Measurements from ENCODE around the gene UST.
A peak's percentile ranks its signal among the peaks of the same experiment; 100 is the strongest.
"Not testable (repeated sequence)": the region's sequence is repeated elsewhere in the genome, so short reads cannot be mapped to it uniquely, and the experiment has no call there.

Gene UST

DNA sequence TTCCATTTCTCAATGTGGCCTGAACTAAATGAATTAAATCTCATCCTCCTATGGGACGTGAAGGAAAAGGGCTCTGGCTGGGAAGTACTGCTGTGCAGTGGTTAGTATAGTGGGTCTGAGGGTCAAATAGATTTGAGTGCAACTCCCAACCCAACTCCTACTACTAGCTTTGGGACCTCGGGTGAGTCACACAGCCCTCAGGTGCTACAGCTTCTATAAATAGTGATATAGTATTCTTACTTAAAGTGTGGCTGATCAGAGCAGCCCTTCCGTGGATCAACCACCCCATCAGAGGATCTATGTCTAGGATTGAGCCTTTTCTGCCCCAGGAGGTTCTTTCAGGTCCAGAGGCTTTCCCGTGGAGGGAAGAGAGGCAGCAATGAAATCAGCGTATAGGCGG is 904 bp upstream of the UST start:
- Histone ChIP-seq H3K4me3 (peak overlapping the region; percentile 71 to 96 (median 85)), H3K9me3 (replicated peaks in 1 of 11) (no peaks in the 10 kb centered on the region), H3K27me3 (peaks cover 0 to 24% (median 18%) of the 10 kb centered on the region in 11 experiments; a peak in 11 of 22 replicates), H4K20me1 (peaks cover 15 to 32% (median 26%) of the 10 kb centered on the region in 11 experiments; a peak in 20 of 22 replicates), H3K9ac (peak overlapping the region; percentile 70 to 95 (median 87)), H3K27ac (peak overlapping the region; percentile 62 to 94 (median 84); a peak in 20 of 22 replicates), H3K36me3 (peaks cover 0 to 5% (median 0%) of the 10 kb centered on the region in 11 experiments; a peak in 1 of 22 replicates), H3K4me1 (peaks cover 23 to 36% (median 28%) of the 10 kb centered on the region in 10 experiments), H3K4me2 (peak overlapping the region; percentile 94 to 100 (median 98))
- no peak for TF ChIP-seq Cebpa-rat (IDR thresholded peaks at IDR 0.05)

DNA sequence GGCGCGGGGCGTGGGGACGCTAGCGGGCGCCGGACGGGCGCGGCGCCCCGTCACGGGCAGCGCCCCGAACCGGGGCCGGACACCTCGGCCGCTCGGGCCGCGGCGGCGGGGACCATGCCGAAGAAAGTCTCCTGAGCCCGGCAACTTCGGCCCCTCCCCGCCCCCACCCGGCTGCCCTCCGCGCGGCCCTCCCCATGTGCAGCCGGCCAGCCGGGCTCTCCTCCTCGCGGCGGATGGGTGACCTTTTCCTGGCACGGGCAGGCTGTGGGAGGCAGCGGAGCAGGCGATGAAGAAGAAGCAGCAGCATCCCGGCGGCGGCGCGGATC is 278 bp downstream of the UST start:
- TF ChIP-seq Cebpa-rat (IDR thresholded peaks at IDR 0.05): no peak
- Histone ChIP-seq H4K20me1 (peaks cover 15 to 40% (median 28%) of the 10 kb centered on the region in 11 experiments; a peak in 20 of 22 replicates), H3K27ac (peak overlapping the region; percentile 62 to 94 (median 84)), H3K27me3 (peaks cover 0 to 24% (median 18%) of the 10 kb centered on the region in 11 experiments; a peak in 11 of 22 replicates), H3K36me3 (peaks cover 0 to 6% (median 0%) of the 10 kb centered on the region in 11 experiments; a peak in 1 of 22 replicates), H3K4me2 (peak overlapping the region; percentile 94 to 100 (median 98)), H3K9ac (peak overlapping the region; percentile 70 to 95 (median 87)), H3K4me1 (peaks cover 23 to 45% (median 28%) of the 10 kb centered on the region in 10 experiments), H3K9me3 (replicated peaks in 1 of 11) (no peaks in the 10 kb centered on the region), H3K4me3 (peak overlapping the region; percentile 71 to 96 (median 85))

DNA sequence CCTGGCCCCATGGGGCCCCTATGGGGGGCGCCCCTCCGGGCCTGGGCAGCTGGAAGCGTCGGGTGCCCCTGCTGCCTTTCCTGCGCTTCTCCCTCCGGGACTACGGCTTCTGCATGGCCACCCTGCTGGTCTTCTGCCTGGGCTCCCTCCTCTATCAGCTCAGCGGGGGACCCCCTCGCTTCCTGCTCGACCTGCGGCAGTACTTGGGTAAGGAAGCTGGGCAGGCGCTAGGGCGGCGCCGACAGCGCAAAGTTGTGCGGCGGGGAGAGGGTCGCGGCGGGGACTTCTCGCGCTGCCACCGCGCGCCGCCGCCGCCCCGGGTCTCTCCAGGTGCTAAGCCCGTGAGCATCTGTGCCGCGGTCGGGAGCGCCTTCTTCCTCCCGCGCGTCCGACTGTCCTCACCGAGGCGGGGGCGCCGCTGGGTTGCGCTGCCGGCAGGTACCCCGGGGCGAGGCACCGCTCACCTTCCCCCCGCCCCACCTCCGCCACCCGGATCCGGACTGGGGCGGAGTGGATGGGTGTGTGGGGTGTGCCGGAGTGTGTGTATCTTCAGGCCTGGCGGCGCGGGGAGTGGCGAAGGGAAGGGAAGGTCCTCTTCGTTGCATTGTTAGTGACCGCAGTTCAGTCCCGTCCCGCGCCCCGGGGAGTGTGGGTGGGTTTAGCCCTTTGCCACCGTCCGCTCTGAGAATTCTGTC is 788 bp downstream of the UST start:
- Histone ChIP-seq H3K4me2 (peak overlapping the region; percentile 94 to 100 (median 98)), H3K4me3 (peak overlapping the region; percentile 71 to 96 (median 85)), H3K36me3 (peaks cover 0 to 6% (median 0%) of the 10 kb centered on the region in 11 experiments; a peak in 1 of 22 replicates), H4K20me1 (peaks cover 15 to 45% (median 28%) of the 10 kb centered on the region in 11 experiments; a peak in 20 of 22 replicates), H3K9ac (peak overlapping the region; percentile 70 to 95 (median 87)), H3K9me3 (replicated peaks in 1 of 11) (no peaks in the 10 kb centered on the region), H3K27me3 (peaks cover 0 to 24% (median 18%) of the 10 kb centered on the region in 11 experiments; a peak in 11 of 22 replicates), H3K27ac (peak overlapping the region; percentile 62 to 94 (median 84)), H3K4me1 (peaks cover 23 to 45% (median 28%) of the 10 kb centered on the region in 10 experiments)
- no peak for TF ChIP-seq Cebpa-rat (IDR thresholded peaks at IDR 0.05)

DNA sequence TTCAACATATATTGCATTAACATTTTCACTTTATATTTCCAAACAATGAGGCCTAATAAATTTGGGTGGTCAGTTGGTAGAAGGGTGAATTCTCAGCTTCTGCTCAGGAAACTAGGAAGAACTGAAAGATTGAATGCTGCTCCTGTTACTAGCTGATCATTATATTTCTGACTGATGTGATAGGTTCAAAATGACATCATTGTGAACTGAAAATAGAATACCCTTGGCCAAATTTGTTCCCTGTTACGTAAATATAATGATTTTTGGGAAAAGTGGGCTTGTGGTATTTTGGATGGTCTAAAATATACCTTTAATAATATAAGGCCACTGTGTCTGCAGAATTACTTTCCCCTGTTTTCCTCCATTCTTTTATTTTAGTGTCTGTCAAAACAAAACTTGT is 2.8 kb downstream of the UST start:
- Histone ChIP-seq H3K4me3 (peak overlapping the region in 1 of 10 experiments; percentile 96; a peak in 2 of 20 replicates), H3K27ac (no peak overlapping the region), H4K20me1 (peaks cover 15 to 47% (median 28%) of the 10 kb centered on the region in 11 experiments; a peak in 20 of 22 replicates), H3K9me3 (replicated peaks in 1 of 11) (peaks cover 0 to 13% (median 5%) of the 10 kb centered on the region in 11 experiments; a peak in 8 of 22 replicates), H3K4me1 (peaks cover 23 to 45% (median 28%) of the 10 kb centered on the region in 10 experiments), H3K4me2 (peak overlapping the region; percentile 94 to 100 (median 98); a peak in 19 of 22 replicates), H3K27me3 (peaks cover 0 to 24% (median 18%) of the 10 kb centered on the region in 11 experiments; a peak in 11 of 22 replicates), H3K9ac (peak overlapping the region in 1 of 11 experiments; percentile 14; a peak in 1 of 22 replicates), H3K36me3 (peaks cover 0 to 6% (median 0%) of the 10 kb centered on the region in 11 experiments; a peak in 1 of 22 replicates)
- no peak for TF ChIP-seq Cebpa-rat (IDR thresholded peaks at IDR 0.05)

DNA sequence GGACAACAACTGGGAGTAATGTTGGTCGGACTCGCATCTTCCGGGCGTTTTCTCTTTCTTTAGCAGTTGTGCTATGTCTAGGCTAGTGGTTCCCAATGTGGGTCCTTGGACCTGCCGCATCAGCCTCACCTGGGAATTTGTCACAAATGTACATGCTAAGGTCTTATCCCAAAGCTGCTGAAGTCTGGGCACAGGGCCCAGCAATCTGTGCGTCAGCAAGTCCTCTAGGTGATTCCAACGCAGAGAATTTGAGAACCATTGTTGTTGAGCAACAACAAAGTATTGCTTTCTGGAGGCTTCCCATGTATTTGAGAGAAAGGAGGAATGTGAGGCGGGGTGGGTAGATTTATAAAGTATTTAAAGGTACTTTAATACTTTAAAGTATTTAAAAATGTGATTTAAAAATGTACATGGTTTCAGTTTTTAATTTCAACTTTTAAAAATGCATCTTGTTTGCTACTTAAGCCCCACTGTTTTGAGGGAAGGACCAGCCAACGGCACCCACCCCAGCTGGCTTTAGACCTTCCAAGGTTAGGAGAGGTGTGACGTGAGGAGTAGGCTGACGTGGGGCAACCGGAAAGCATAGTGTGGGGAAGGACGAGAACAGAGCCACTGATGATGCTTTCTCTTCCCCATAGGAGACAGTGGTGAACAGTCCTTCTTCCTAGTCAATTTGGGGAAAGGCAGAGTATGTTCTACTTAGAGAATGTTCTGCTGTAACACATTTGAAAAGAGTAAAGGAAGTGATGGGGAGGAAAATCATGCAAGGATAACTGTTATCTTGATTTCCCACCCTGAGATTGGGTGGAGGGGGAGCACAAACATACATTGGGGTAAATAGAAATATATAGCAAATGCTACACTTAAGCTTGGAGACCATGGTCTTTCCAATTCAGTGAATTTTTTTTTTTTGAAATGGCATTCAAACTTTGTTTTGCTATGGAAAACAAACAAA is 4.3 kb downstream of the UST start:
- peaks cover 0 to 6% (median 0%) of the 10 kb centered on the region in 11 experiments; a peak in 1 of 22 replicates for H3K36me3 ChIP-seq
- no peak overlapping the region for H3K27ac ChIP-seq
- H3K9me3 ChIP-seq (replicated peaks in 1 of 11): peaks cover 0 to 13% (median 5%) of the 10 kb centered on the region in 11 experiments; a peak in 11 of 22 replicates
- peaks cover 15 to 47% (median 28%) of the 10 kb centered on the region in 11 experiments; a peak in 20 of 22 replicates for H4K20me1 ChIP-seq
- H3K4me1 ChIP-seq: peaks cover 16 to 41% (median 22%) of the 10 kb centered on the region in 10 experiments
- no peak for TF ChIP-seq Cebpa-rat (IDR thresholded peaks at IDR 0.05)
- H3K9ac ChIP-seq: no peak overlapping the region
- H3K4me2 ChIP-seq: peak overlapping the region in 2 of 11 experiments; percentile 94 to 96; a peak in 4 of 22 replicates
- peaks cover 0 to 24% (median 18%) of the 10 kb centered on the region in 11 experiments; a peak in 11 of 22 replicates for H3K27me3 ChIP-seq
- H3K4me3 ChIP-seq: no peak overlapping the region

DNA sequence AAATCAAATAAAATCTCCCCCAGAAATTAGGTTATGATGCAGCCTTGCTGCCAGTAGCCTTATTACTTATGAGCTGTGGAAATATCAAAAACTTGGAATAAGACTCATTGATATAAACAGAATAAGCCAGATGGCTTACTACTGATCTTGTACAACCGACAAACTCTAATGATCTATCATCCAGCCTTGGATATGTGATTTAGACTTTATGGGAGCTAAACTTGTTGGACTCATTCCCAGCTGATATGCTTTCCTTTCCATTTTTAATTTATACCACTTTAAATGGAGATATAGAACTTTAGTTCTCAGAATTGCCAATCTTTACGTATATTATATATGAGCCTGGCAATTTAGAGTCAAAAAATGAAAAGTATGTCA is 5.0 kb downstream of the UST start:
- Histone ChIP-seq H3K9ac (no peak overlapping the region), H3K4me2 (peak overlapping the region in 2 of 11 experiments; percentile 9 to 23; a peak in 1 of 22 replicates), H3K27ac (no peak overlapping the region), H3K4me1 (peaks cover 16 to 47% (median 22%) of the 10 kb centered on the region in 10 experiments), H3K36me3 (peaks cover 0 to 6% (median 0%) of the 10 kb centered on the region in 11 experiments; a peak in 1 of 22 replicates), H3K4me3 (no peak overlapping the region), H4K20me1 (peaks cover 15 to 47% (median 28%) of the 10 kb centered on the region in 11 experiments; a peak in 20 of 22 replicates), H3K9me3 (replicated peaks in 1 of 11) (peaks cover 0 to 19% (median 8%) of the 10 kb centered on the region in 11 experiments; a peak in 11 of 22 replicates), H3K27me3 (peaks cover 0 to 24% (median 18%) of the 10 kb centered on the region in 11 experiments; a peak in 11 of 22 replicates)
- TF ChIP-seq Cebpa-rat (IDR thresholded peaks at IDR 0.05): no peak

DNA sequence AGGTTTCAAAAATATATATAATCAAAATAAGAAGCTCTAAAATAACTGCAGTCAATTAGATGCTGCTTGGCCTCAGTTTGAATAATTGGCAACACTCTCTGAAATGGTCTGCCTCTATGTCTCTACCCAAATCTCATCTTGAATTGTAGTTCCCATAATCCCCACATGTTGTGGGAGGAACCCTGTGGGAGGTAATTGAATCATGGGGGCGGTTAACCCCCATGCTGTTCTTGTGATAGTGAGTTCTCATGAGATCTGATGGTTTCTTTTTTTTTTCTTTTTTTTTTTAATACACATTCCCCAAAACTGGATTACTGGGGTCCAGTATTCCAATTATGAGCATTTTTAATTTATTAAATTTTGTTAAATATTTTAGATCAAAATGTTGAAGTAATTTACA is 8.5 kb downstream of the UST start:
- H3K4me2 ChIP-seq: peak overlapping the region in 2 of 11 experiments; percentile 6 to 27; a peak in 1 of 22 replicates
- peaks cover 31 to 59% (median 38%) of the 10 kb centered on the region in 10 experiments for H3K4me1 ChIP-seq
- not testable (repeated sequence) for H3K27me3 ChIP-seq, H3K27ac ChIP-seq, H3K4me3 ChIP-seq, H3K36me3 ChIP-seq, H3K9ac ChIP-seq
- H3K9me3 ChIP-seq (replicated peaks in 1 of 11): peaks cover 0 to 19% (median 8%) of the 10 kb centered on the region in 11 experiments; a peak in 11 of 22 replicates
- peaks cover 0 to 24% (median 7%) of the 10 kb centered on the region in 11 experiments; a peak in 8 of 22 replicates for H4K20me1 ChIP-seq

DNA sequence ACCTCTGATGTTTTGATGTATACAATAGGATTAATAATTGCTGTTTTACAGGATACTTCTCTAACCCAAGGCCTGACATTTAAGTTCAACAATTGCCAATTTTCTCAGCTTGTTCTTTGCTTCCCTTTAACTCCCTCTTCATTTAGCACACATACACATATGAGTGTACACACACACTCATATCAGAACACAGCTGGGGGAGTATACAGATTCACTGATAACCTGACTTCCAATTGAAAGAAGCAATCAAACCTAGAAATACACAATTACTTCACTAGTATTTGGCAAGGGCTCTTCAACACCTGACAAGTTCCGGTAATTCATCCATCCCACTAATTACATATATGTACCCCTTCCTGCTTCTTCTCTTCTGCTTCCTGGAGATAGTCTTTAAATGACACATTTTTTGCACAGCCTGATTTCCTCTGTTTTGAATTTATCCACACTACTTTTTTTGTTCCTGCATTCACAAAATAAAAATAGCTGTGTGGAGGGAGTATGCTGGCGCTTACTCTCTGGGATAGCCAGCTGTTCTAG is 11.2 kb downstream of the UST start:
- Histone ChIP-seq H3K4me2 (peak overlapping the region; percentile 84 to 97 (median 92)), H3K9ac (peak overlapping the region; percentile 39 to 88 (median 78); a peak in 21 of 22 replicates)

More for the DNA sequence above, 11.2 kb downstream of the UST start:
- Histone ChIP-seq H3K27ac (peak overlapping the region; percentile 88 to 99 (median 92)), H3K4me3 (peak overlapping the region in 3 of 10 experiments; percentile 6 to 21 (median 11); a peak in 2 of 20 replicates), H3K36me3 (no peaks in the 10 kb centered on the region), H3K4me1 (peaks cover 53 to 71% (median 62%) of the 10 kb centered on the region in 10 experiments), H3K9me3 (replicated peaks in 1 of 11) (peaks cover 0 to 19% (median 8%) of the 10 kb centered on the region in 11 experiments; a peak in 11 of 22 replicates), H3K27me3 (no peaks in the 10 kb centered on the region), H4K20me1 (no peaks in the 10 kb centered on the region)
- TF ChIP-seq Cebpa-rat (IDR thresholded peaks at IDR 0.05): no peak

All from BLaER1 treated with 17β-estradiol and CSF1 and Interleukin-3, amounts not matched to agents 10 nM and 100 nM (cell line).